Measurements from ENCODE around the gene PID1.
"Not testable (repeated sequence)": the region's sequence is repeated elsewhere in the genome, so short reads cannot be mapped to it uniquely, and the experiment has no call there.

The PID1 gene

DNA sequence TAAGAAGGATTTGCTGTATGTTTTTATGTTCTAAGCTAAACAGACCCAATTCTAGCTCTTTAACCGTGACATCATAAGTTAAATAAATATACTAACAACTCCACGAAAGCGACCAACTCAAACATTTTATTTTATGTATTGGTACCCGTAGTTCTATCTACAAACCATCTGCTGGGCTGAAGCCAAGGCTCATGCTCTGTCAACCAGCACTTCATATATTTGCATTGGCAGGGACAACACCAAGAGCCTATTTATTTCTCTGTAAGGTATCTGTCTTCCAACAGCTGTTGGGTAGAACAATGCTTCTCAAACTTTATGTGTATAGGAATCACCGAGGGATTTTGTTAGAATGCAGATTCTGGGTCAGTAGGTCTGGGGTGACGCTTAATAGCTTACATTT lies 64.5 kb downstream of the PID1 start:
- DNase-seq, result no peak

DNA sequence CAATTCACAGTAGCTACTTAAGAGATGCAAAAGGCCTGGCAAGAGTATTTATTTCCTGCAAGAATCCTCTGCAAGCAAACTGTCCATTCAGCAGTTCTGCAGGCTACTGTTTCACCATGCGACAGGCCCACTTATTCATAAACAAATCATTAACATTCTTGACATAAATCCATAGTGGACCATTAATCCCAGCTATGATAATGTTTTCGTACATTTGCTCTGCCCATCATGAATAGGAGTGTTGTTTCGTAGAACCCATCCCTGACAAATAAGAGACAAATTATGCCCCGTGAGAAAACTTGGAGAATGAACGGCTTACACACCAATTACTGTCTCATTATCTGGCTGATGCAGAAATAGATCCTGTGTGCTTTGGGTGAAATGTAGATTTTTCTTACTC lies 65.4 kb downstream of the PID1 start:
- DNase-seq, result no peak

DNA sequence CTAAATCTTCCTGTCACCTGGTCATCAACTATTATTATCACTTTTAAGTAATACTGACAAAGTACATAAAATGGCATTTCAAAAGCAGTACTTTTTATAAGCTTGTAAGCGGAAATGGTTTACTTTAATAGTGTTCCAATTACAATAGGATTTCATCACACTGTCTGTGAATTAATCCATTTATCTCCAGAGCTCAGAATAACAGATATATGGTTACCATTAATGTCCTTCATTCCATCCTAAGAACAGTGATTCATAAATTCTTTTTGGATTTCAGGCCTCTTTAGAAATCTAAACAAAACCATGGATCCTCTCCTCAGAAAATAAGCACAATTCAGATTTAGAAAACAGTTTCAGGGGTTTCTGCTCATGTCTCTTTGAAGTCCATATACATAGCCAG lies 68.4 kb downstream of the PID1 start:
- DNase-seq, result no peak

DNA sequence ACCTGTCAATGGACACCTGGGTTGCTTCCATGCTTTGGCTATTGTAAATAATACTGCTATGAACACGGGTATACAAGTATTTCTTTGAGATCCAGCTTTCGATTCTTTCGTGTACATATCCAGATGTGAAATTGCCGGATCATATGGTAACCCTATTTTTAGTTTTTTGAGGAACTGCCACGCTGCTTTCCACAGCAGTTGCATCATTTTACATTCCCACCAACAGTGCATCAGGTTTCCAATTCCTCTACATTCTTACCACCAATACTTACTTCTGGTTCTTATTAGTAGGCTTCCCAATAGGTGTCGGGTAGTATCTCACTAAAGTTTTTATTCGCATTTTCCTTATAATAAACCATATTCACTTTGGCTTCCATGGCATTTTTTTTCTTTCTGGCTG lies 69.6 kb downstream of the PID1 start:
- DNase-seq, result no peak

DNA sequence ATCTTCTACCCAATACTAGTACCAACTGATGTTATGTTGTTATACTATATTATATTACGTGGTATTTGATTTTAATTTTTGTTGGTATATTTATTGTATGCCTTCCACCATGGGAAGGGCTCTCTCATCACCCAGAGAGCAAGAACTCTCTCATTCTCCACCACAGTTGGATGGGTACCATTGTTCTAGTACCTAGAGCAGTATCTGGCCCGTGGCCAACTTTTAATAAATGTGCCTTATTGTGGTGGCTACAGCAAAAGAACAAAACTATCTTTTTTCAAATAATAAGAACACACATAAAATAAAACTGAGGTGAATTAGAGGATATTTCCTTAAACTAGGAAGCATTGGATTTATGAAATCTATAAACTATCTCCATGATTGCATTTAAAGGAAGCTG lies 71.8 kb downstream of the PID1 start:
- DNase-seq, result no peak

DNA sequence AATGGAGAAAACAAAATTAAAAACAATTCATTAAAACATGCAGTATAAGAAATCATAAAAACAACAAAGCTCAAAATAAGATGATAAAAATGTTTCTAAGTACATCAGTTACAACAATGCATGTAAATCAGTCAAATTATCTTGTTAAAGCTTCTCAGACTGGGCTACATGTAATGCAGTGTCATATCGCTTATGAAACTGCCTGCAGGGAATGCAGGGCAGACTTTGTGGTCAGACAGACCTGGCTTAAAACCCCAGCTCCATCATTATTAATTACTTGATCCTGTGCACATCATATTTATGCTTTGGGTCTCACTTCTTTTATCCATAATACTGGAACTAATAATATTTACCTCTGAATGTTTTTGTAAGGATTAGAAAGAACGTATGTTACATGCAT lies 74.6 kb downstream of the PID1 start:
- no peak for DNase-seq

DNA sequence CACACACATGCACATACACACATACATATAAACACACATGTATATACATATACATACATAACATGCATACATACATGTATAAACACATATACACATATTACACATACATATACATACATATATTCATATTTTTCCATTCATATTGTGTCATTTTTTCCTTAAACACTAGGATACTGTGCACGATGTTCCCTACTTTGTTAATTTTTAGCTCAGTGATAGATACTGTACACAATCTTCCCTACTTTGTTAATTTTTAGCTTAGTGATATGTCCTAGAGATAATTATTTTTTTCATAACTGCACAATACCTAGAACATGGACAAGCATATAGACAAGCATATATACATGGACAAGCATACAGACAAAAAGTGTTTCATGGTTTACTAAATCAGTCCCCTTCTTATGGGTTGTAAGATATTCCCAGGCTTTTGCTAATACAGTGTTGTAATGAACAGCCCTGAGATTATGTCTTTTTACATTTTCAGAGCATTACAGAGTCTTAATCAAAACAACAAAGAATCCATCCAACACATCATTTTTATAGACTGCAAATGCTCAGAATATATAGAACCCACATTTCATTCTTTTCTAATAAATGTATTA lies 75.6 kb downstream of the PID1 start:
- no peak for DNase-seq

DNA sequence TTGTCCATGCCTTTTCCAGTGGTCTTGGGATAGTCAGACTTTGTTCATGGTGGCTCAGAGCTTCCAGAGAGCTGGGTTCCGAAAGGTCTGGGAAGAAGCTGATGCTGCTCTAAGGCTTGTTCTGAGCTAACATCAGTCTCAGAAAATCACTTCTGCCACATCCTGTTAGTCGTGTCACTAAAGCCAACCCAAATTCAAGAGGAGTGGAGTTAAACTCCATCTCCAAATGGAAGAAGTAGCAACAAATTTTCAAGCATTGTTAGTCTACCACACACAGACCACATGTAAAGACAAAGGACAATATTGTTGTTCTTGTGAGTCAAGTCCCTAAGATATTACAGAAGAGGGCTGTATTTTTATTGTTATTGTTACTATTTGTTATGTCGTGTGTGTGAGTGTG lies 77.8 kb downstream of the PID1 start:
- DNase-seq, result no peak

DNA sequence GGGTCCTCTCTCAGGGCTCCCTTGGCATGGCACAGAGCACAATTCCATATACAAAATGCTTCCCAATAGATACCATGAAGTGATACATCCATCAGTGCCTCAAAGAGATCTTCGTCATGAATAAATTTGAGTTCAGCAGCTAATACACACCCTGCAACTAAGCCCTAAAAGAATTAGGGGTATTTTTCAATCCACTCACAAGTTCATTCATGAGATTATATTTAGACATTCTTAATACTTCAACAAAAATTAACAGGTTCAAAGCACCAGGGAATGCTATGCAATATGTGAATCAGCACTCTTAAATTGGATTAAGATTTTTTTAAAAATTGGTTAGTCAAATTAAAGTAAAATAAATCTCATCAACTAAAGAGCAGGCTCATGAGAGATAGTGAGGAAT lies 79.7 kb downstream of the PID1 start:
- no peak for DNase-seq

DNA sequence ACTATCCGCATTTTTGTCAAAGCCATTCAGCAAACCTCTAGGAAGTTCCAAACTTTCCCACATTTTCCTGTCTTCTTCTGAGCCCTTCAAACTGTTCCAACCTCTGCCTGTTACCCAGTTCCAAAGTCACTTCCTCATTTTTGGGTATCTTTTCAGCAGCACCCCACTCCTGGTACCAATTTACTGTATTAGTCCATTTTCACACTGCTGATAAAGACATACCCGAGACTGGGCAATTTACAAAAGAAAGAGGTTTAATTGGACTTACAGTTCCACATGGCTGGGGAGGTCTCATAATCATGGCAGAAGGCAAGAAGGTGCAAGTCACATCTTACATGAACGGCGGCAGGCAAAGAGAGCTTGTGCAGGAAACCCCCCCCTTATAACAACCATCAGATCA lies 84.0 kb downstream of the PID1 start:
- not testable (repeated sequence) for DNase-seq

DNA sequence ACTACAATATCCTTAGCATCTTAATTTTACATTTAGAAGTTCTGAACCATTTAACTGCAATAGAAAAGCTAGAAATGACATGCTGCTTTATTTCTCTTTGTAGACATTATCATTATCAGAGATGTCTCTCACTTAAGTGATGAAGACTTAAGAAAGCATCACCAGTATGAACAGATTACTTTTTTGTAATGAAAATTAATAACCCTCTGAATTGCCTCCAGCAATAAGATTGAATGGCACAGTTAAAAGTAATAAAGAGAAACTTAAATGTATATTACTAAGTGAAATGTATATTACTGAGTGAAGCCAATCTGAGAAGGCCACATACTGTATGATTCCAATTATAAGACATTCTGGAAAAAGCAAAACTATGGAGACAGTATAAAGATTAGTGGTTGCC lies 89.4 kb downstream of the PID1 start:
- no peak for DNase-seq

DNA sequence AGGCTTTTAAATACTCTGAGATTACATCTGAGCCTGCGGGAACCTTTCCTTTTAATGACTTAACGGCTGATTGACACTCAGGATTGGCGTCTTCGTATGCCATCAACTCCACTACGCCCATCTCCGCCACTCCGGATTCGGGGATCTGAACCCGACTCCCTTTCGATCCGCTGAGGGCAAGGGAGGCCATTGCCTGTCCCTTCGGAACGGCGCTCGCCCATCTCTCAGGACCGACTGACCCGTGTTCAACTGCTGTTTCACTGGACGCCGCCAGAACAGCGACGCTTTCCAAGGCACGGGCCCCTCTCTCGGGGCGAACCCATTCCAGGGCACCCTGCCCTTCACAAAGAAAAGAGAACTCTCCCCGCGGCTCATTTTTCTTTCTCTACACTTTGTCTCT lies 90.4 kb downstream of the PID1 start:
- DNase-seq, result no peak

DNA sequence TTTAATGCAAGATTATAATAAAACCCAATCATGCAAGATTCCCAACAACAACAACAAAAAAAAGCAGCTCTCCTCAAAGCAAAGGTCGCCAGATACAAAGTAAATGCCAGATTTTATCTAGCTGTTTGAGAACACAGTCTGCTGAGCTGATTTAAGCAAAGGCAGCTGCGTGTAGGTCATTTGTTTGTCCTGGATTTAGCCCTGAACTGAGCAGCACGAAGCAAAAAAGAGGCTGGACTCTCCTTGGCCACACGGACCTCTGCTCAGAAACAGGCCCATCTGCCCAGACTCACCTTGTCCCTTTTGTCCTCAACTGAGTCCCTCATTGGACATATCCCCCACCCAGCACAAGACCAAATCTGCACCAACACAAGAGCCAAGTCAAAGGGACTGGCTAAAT lies 91.5 kb downstream of the PID1 start:
- no peak for DNase-seq

DNA sequence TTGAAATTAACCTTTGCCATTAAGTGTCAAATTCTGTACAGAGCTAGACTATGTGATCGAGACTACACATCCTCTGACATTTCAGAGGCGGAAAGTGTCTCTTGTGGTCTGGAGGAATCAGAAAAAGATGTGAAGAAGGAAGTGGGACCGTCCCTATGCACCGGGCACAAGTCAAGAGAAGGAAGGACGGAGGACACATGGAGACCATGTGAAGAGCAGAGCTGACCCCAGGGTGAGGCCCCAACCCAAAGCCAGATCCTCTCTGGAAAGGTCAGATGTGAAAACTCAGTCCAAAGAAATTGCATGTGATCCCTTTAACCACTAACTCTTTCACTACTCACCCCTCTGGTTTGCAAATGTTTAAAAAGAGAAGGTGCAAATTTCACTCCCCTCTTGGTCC lies 92.4 kb downstream of the PID1 start:
- DNase-seq, result no peak

DNA sequence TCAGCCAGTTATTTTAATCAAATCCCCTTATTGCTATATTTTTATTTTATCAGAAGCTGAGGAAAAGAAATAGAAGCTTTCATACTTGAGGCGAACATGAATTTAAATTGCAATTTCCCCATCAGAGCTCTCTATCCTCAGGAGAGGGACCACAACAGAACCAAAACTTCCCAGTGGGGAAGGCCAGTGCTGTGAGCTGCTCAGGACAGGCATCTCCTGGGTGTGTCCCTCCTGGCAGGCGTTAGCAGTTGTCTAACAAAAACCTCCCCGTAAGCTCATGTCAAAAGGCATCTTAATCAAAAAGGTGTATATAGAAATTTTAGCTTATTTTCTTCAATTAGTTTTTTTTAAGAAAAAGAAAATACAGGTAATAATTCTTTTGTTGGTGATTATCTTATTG lies 93.0 kb downstream of the PID1 start:
- no peak for DNase-seq

DNA sequence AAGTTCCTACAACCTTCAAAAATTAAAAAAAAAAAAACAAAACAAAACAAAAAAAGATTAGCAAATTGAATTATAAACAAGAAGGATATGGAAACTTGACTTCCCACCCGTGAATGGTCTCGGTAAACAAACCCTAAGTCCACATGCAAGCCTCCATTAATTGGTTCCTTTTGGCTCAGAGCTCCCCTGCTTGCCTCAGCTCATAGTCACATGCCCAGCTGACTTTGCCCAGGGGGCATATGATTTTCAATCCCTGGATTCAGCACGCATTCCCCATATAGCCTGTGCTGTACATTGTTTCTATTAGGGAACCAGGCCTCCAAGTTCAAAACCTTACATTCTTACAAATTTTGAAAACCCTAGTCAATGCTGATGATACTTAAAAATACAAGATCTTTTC lies 95.0 kb downstream of the PID1 start:
- no peak for DNase-seq

DNA sequence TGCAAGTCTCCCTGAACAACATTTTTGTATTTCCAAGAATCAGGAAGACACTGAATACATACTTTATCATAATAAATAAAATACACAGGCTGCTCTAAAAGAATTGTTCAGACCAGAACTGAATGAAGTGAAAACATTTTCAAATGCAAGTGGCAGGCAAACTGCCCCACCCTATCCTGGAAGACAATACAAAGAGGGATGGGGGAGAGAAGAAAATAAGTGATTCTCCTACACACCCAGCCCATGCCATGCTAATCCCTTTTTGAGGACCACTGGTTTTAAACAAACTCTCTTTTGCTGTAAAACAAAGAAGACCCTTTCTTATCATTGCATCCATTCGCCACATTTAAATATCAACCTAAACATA lies 95.6 kb downstream of the PID1 start:
- no peak for DNase-seq

DNA sequence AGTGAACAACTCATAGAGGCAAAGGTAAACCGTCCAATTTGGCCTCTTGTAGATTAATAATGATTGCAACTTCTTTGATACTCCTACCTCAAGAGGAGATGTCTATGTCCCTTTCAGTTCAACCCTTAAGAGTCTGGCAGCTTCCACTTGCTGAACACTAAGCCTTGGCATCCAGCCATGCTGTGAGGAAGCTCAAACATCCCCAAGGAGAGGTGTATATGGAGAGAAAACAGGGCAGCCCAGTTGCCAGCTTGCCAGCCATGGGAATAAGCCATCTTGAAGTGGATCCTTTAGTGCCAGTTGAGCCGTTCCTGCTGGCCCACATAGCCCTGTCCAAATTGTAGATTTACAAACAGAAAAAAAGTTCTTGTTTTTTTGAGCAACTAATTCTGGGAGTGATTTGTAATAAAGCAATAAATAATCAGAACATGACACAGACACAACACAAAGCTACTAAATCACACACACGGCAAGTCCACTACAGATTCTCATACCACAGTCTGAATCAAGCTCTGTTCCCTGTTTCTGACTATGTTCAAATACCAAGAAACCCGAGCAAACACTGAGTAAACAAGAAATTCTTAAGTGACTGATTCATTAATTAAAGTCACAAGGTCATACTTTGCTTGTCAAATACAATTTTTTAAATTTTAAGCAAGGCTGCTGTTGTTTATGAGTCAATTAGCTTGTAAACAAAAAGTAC lies 96.1 kb downstream of the PID1 start:
- no peak for DNase-seq

DNA sequence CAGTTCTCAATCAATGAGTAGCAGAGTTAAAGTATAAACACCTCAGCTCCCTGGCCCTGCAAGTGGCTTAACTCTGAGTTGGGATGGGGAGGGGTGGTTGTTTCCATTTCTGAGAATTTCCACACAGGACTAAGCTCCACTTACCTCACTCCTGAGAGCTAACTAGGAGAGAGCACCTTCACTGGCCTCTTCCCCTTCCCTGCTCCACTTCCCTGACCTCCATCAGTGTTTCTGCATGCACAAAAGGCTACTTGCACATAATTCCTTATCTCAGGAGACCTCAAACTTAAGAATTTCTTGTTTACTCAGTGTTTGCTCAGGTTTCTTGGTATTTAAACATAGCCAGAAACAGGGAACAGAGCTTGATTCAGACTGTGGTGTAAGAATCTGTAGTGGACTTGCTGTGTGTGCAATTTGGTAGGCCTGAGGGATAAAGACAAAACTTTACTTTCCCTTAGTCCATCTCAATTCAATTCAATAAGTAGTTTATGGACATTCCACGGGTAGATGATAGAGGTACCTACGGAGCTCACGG lies 97.2 kb downstream of the PID1 start:
- DNase-seq, result no peak

DNA sequence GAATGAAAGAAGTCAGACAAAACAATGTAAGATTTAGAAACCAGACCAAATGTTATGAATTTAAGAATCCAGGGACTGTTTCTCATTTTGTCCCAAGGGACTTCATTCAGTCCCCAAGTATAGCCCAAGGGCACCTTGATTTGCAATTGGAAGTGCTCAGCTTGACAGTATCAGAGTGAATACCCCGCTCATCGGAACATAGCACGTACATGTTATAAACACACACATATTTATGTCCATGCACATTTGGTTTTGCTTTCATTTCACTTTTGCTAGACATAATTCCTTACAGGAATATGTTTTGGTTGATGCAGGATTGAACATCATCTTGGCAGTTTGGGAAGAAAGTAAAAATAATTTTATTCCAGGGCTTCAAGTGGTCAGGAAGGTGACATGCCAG lies 100.2 kb downstream of the PID1 start:
- DNase-seq, result no peak

DNA sequence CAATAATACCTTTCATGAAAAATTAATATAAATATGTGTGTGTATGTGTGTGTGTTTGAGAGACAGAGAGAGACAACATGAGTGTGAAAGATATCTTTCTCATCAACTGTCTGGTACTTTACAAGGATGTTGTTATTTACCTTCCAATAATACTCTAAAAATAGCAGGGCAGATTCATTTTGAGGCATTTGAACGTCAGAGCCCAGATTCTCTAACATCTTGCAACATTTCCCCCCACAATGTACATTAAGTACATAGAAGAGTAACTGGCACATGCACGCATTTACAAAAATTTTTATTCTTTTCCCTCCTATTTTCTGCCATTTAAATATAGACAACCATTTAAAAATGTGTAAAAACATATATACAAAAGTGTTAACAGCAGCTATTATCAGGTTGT lies 100.9 kb downstream of the PID1 start:
- no peak for DNase-seq

DNA sequence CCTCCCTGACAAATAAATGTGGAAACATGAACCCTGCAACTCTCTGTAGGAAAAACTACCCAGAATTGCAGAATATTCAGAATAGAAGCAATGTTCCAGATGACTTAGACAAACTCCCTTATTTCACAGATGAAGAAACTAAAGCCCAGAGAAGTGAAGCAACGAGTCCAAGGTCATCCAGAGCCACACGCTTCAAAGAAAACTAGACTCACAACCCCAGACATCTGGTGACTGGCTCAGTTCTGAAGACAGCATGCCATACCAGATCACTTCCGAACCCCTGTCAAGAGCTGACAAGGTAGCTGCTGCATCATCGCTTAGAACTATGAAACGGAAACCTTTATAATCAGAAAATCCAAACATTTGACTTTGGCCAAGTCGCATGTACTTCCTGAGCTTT lies 101.3 kb downstream of the PID1 start:
- DNase-seq, result no peak

DNA sequence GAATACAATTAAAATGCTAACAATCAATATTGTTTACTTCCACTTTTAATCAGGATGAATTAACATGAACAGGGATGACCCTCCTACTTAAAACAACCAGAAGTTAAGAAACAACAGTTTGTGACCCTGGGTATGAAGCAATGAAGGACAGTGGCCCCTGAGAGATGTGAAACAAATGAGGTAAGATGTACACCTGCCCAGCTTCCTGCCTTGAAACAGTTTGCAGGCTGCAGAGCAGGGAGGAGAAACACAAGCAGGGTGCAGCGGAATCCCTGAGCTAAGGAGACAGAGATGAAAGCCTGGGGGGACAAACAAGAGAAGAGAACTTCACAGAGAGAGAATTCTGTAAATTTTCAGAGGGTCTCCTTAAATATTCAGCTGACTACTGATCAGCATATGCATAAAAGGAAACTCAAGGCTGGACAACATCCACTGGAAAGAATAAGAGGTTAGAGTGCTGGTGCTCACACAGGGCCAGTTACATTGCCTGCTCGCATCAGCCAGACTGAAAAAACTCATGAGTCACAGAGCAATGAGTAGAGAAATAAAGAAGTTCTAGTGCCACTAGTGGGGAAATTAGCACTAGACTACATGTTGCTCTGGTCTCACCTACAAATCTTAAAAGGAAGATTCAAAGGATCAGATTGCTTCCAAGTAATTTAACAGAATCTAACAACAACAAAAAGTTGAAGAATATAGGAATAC lies 106.4 kb downstream of the PID1 start:
- no peak for DNase-seq

DNA sequence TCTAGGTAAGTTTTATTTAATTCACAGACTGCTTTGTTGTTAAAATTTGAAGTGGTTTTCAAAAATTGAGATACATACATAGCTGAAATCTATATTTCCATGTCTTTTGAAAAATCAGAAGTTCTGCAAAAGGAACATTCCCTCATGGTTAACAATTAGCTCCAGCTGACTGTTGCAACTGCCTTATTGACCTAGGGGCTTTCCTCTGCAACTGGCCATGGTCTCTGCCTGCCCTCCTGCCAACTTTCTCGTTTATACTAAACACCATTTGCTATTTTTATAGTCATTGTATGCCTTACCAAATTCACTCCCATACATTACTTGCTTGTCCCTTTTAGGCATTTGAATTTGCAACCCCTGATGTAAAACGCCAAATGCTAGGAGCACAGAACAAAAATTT lies 107.2 kb downstream of the PID1 start:
- no peak for DNase-seq

DNA sequence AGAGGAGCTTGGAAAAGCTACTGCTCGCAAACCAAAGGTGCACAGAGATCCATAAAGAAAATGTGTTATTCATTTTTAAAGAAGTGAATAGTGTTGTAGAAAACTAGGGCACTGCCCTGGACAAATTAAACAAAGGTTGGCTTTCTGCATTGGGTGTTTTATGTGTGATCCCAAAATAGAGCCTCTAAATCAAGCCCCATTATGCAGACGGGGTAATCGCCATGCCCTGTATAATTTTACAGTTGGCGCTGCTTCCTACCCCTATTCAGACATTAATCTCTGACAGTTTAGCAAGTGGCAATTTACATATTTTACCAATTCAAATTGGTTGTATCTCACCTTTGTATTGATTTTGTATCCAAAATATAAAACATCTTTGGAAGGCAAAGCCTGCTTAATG lies 109.1 kb downstream of the PID1 start:
- no peak for DNase-seq

Measured in activated CD4-positive, CD25-positive, alpha-beta regulatory T cell treated with anti-CD3 and anti-CD28 coated beads, Interleukin-2, amount 50 U/mL, for 72 hours (primary cell).